CD4-positive, alpha-beta T cell treated with Interleukin-15 for 1 hour (primary cell): ENCODE results near the gene TEDC2.
A peak's percentile ranks its signal among the peaks of the same experiment; 100 is the strongest.
"Not testable (repeated sequence)": the region's sequence is repeated elsewhere in the genome, so short reads cannot be mapped to it uniquely, and the experiment has no call there.

Experiments used
- DNase-seq: peaks from one replicate; pipeline ENCODE4 v3.0.0-alpha.2; 2020

TEDC2 gene

GRCh38 chr16:2478279-2478678, 18.4 kb downstream of the TEDC2 start:
- DNase-seq: no peak

GRCh38 chr16:2479996-2480395, 20.1 kb downstream of the TEDC2 start:
- not testable (repeated sequence) for DNase-seq

GRCh38 chr16:2480948-2481347, 21.0 kb downstream of the TEDC2 start:
- DNase-seq: no peak

GRCh38 chr16:2481676-2482075, 21.8 kb downstream of the TEDC2 start:
- DNase-seq: no peak

GRCh38 chr16:2482249-2482648, 22.3 kb downstream of the TEDC2 start:
- DNase-seq: no peak

- DNase-seq: no peak
These were observed 23.0 kb downstream of the TEDC2 start for GRCh38 chr16:2482708-2483534.

GRCh38 chr16:2483939-2484897, 24.3 kb downstream of the TEDC2 start:
- no peak for DNase-seq

- no peak for DNase-seq
These were observed 25.1 kb downstream of the TEDC2 start for GRCh38 chr16:2484898-2485508.

- no peak for DNase-seq
These were observed 26.1 kb downstream of the TEDC2 start for GRCh38 chr16:2485811-2486507.

GRCh38 chr16:2486645-2487516, 27.0 kb downstream of the TEDC2 start:
- DNase-seq: peak; percentile 90

- DNase-seq: no peak
These were observed 27.6 kb downstream of the TEDC2 start for GRCh38 chr16:2487517-2487842.

GRCh38 chr16:2487903-2488531, 28.1 kb downstream of the TEDC2 start:
- DNase-seq: peak; percentile 30

- DNase-seq: no peak
These were observed 29.7 kb downstream of the TEDC2 start for GRCh38 chr16:2489581-2489980.

GRCh38 chr16:2490190-2491105, 30.5 kb downstream of the TEDC2 start:
- no peak for DNase-seq

- no peak for DNase-seq
These were observed 32.4 kb downstream of the TEDC2 start for GRCh38 chr16:2492292-2492691.

GRCh38 chr16:2493605-2494004, 33.7 kb downstream of the TEDC2 start:
- DNase-seq: no peak

GRCh38 chr16:2494616-2495015, 34.7 kb downstream of the TEDC2 start:
- DNase-seq: no peak

- DNase-seq: no peak
These were observed 35.1 kb downstream of the TEDC2 start for GRCh38 chr16:2495041-2495440.

- no peak for DNase-seq
These were observed 36.6 kb downstream of the TEDC2 start for GRCh38 chr16:2496223-2497115.
